Body of pancreas (tissue), 4 donors: ENCODE data around the gene SH3TC1. TPM values are rescaled to one million over a fixed set of nuclear protein-coding genes. Genes with fewer than 3 reads are reported as not detected.

Source experiments
- ATAC-seq: fragments of 150-250 bp; one replicate; pipeline ENCODE4 v1.9.1; 2016
- DNase-seq, 4 donors: peaks; one replicate each; pipeline ENCODE4 v3.0.0-alpha.2; 2019
- H3K27ac ChIP-seq, 4 donors: fragments of 200-600 bp; sonication (generic); 1 replicate in 3 of 4; 2 replicates in 1 of 4; pipeline versions ENCODE4 v1.5.1 to v1.6.1; 2016 to 2019; ENCODE audit warnings: mild to moderate bottlenecking in 1 of 4, mixed read lengths in 1 of 4, moderate library complexity in 1 of 4
- H3K27me3 ChIP-seq, 2 donors: fragments of 200-600 bp; sonication (generic); one replicate each; pipeline ENCODE4 v1.6.0; 2016; ENCODE audit warnings: mild to moderate bottlenecking in 1 of 2
- H3K36me3 ChIP-seq, 2 donors: fragments of 200-600 bp; sonication (generic); replicated peaks in 1 of 2; 2 replicates each; pipeline ENCODE4 v1.5.1; 2016; ENCODE audit warnings: low read depth in 2 of 2; ENCODE audit not compliant: insufficient read depth in 1 of 2
- H3K4me1 ChIP-seq: fragments of 200-600 bp; sonication (generic); one replicate; pipeline ENCODE4 v1.6.0; 2016
- H3K4me3 ChIP-seq, 2 donors: fragments of 200-600 bp; sonication (generic); 1 replicate in 1 of 2; 2 replicates in 1 of 2; pipeline ENCODE4 v1.5.1; 2016 to 2019
- H3K9me3 ChIP-seq, 3 donors: fragments of 200-600 bp; sonication (generic); 1 replicate in 2 of 3; 2 replicates in 1 of 3; pipeline ENCODE4 v1.5.1; 2016
- CTCF ChIP-seq, 7 experiments: fragments of 450-650 bp in 4 of 7; fragments of 200-600 bp in 3 of 7; sonication (generic) in 3 of 7; IDR thresholded peaks; one replicate each; pipeline ENCODE4 v1.5.1; 2016 to 2019; ENCODE audit warnings: antibody characterized with exemption in 7 of 7
- POLR2A ChIP-seq, 3 donors: fragments of 450-650 bp; IDR thresholded peaks; one replicate each; pipeline ENCODE4 v1.6.1; 2016; ENCODE audit warnings: antibody characterized with exemption in 3 of 3, mild to moderate bottlenecking in 2 of 3
- WGBS, 2 donors: methylation state at CpG; one replicate each; pipeline ENCODE4 v1.1.5; 2017; 5-methylcytosine and 5-hydroxymethylcytosine counted together
- intact Hi-C: fragments of 100-400 bp; cut with DNase I; formaldehyde crosslinking; loops from one replicate; pipeline ENCODE4 v1.15.1; 2023
- total RNA-seq, 2 donors: library from RNA; depleted of rRNA; stranded (reverse); fragments of >200 nt; gene quantifications; one replicate each; pipeline ENCODE4 v1.1.0, GENCODE V29; 2016

Gene SH3TC1
- total RNA-seq, 2 donors from 2014 or later = 31.1 to 103 TPM

- intact Hi-C loops = loop anchor here (5.0 kb wide), 1 partner anchor 60 kb away; no protein-coding TSS in a partner anchor
- ATAC-seq = no peak
- Histone ChIP-seq H3K4me3 (no peak overlapping the region), H3K9me3 (no peaks in the 10 kb centered on the region), H3K27me3 (no peaks in the 10 kb centered on the region), H3K36me3 (peaks cover 0 to 26% of the 10 kb centered on the region in 2 donors), H3K4me1 (no peaks in the 10 kb centered on the region), H3K27ac (no peak overlapping the region)
- no peak for TF ChIP-seq POLR2A (IDR thresholded peaks at IDR 0.05)
- no peak for TF ChIP-seq CTCF (IDR thresholded peaks at IDR 0.05)
- 86 to 95% methylated on average over 7 to 25 of the region's 29 CpGs for WGBS, 2 donors
- DNase-seq = no peak
Measured at GRCh38 chr4:8237256-8237989, 38.3 kb downstream of the SH3TC1 start.

DNA sequence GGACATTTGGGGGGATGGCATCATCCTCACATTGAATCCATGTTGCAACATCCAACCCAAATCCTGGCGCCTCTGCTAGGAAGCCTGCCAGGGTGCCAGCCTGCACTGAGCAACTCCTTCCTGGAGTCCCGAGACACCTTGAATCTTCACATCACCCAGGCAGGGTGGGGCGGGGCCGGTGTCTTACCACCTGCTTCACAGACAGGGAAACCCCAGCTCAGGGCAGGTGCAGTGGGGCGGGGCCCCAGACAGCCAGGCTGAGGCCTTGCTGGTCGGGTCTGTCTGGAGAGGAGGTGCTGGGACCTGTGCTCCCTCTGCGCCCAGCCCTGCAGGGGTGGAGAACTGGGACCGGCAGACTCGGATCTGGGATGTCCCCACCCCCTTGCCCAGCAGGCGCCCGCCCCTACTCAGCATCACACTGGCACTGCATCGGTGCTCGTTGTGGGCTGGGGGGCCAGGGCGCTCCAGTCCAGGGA, 39.0 kb downstream of the SH3TC1 start:
- no peak for ATAC-seq
- Histone ChIP-seq H3K27ac (no peak overlapping the region), H3K27me3 (no peaks in the 10 kb centered on the region), H3K4me3 (no peak overlapping the region), H3K4me1 (no peaks in the 10 kb centered on the region), H3K36me3 (peaks cover 0 to 26% of the 10 kb centered on the region in 2 donors), H3K9me3 (no peaks in the 10 kb centered on the region)
- 60 to 70% methylated on average over 2 to 12 of the region's 14 CpGs for WGBS, 2 donors
- TF ChIP-seq POLR2A (IDR thresholded peaks at IDR 0.05) (no peak), CTCF (IDR thresholded peaks at IDR 0.05) (no peak)
- intact Hi-C loops = loop anchor here (5.0 kb wide), 1 partner anchor 61 kb away; no protein-coding TSS in a partner anchor
- no peak for DNase-seq

GRCh38 chr4:8238515-8239053, 39.5 kb downstream of the SH3TC1 start:
- ATAC-seq = no peak
- no peaks in the 10 kb centered on the region for H3K27me3 ChIP-seq
- WGBS, 2 donors = 66 to 76% methylated on average over 6 to 13 of the region's 17 CpGs

GRCh38 chr4:8239226-8239625, 40.1 kb downstream of the SH3TC1 start:
- Histone ChIP-seq H3K9me3 (no peaks in the 10 kb centered on the region), H3K27me3 (no peaks in the 10 kb centered on the region), H3K4me1 (no peaks in the 10 kb centered on the region), H3K27ac (no peak overlapping the region), H3K4me3 (no peak overlapping the region), H3K36me3 (peaks cover 0 to 18% of the 10 kb centered on the region in 2 donors)
- no peak for DNase-seq
- TF ChIP-seq POLR2A (IDR thresholded peaks at IDR 0.05) (no peak), CTCF (IDR thresholded peaks at IDR 0.05) (no peak)
- ATAC-seq = no peak
- 97 to 100% methylated on average over 1 to 13 of the region's 13 CpGs for WGBS, 2 donors
- intact Hi-C loops = loop anchor here (5.0 kb wide), 1 partner anchor 62 kb away; no protein-coding TSS in a partner anchor

More at GRCh38 chr4:8238515-8239053, 39.5 kb downstream of the SH3TC1 start:
- Histone ChIP-seq H3K4me3 (no peak overlapping the region), H3K9me3 (no peaks in the 10 kb centered on the region), H3K27ac (no peak overlapping the region), H3K4me1 (no peaks in the 10 kb centered on the region), H3K36me3 (peaks cover 0 to 23% of the 10 kb centered on the region in 2 donors)
- no peak for DNase-seq
- TF ChIP-seq CTCF (IDR thresholded peaks at IDR 0.05) (peak in 1 of 7 experiments; percentile 13), POLR2A (IDR thresholded peaks at IDR 0.05) (no peak)
- intact Hi-C loops = loop anchor here (5.0 kb wide), 1 partner anchor 61 kb away; no protein-coding TSS in a partner anchor
